Measurements from ENCODE around the gene MORF4L1. TPM values are rescaled to one million over a fixed set of nuclear protein-coding genes. Genes with fewer than 3 reads are reported as not detected.
A peak's percentile ranks its signal among the peaks of the same experiment; 100 is the strongest.

The MORF4L1 gene
- polyA plus RNA-seq: 1,505 and 1,595 TPM in 2 replicates
- polyA minus RNA-seq: 1,060 and 1,223 TPM in 2 replicates

DNA sequence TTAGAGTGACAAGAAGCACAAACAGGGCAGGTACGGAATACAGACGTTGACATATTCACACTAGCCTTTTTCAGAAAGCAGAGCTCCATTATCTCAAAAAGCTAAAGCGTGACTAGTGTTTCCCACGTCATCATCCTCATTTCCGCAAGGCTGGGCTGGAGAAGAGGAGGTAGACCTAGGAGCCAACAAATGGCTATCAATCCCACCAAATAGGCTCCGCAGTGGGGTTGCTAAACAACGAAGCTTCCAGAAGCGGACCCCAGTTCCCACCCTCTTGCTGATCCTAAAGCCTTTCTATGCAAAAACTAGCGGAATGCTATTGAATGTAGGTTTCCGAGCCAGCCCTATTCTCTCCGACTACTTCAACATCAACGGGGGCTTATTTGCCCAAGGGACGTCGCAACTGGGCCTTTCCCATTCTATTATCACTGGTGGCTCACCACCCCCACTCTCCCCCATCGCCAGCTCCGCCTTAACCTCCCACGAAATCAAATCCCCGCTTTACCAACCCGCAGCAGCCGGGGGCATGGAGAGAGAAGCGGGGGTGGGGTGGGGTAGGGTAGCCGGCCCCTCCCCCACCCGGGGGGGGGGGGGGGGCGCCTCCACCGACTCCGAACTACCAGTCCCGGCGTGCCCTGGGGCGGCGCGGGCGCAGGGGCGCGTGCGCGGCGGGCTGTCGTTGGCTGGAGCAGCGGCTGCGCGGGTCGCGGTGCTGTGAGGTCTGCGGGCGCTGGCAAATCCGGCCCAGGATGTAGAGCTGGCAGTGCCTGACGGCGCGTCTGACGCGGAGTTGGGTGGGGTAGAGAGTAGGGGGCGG is at the start of gene MORF4L1:
Gene MORF4L1, plus strand, starts transcription at position 736 of the 817 bp plus-strand sequence. CDS start 128 bp downstream, outside the sequence.
- Histone ChIP-seq H3F3A (ENCODE audit: insufficient read depth, low read length, poor library complexity, severe bottlenecking) (no peaks in the 10 kb centered on the region), H3K27me3 (ENCODE audit: insufficient read depth, low read depth, low read length) (no peaks in the 10 kb centered on the region), H3K27ac (ENCODE audit: low read length) (peak within 1 kb of the TSS; percentile 100), H4K20me1 (ENCODE audit: insufficient read depth) (peaks cover 24% of the 10 kb centered on the region), H3K4me2 (ENCODE audit: low read length) (peak within 1 kb of the TSS; percentile 86), H3K9me3 (ENCODE audit: low read length) (no peaks in the 10 kb centered on the region), H3K9me2 (ENCODE audit: insufficient read depth, low read length) (no peaks in the 10 kb centered on the region), H3K79me2 (replicated peaks; ENCODE audit: insufficient read depth, low read length) (peaks cover 38% of the 10 kb centered on the region), H2AFZ (ENCODE audit: low read depth, low read length) (peak within 1 kb of the TSS; percentile 88), H3K4me3 (ENCODE audit: low read length) (peak within 1 kb of the TSS; percentile 69), H3K36me3 (ENCODE audit: insufficient read depth, low read length) (no peaks in the 10 kb centered on the region), H3K9ac (ENCODE audit: low read length) (peak within 1 kb of the TSS; percentile 100)
- TF ChIP-seq REST (IDR thresholded peaks at IDR 0.05; ENCODE audit: borderline replicate concordance) (peak; percentile 86), CTCF (IDR thresholded peaks at IDR 0.05; ENCODE audit: poor library complexity, severe bottlenecking) (no peak), EZH2 (IDR thresholded peaks at IDR 0.05; ENCODE audit: borderline replicate concordance, insufficient read depth, low read length, poor library complexity, severe bottlenecking) (no peak), SMC3 (conservative IDR thresholded peaks at IDR 0.05; ENCODE audit: poor library complexity) (no peak), MXI1 (conservative IDR thresholded peaks at IDR 0.05; ENCODE audit: poor library complexity, severe bottlenecking) (no peak), TAF1 (IDR thresholded peaks at IDR 0.05; ENCODE audit: low read depth) (peak; percentile 52), RAD21 (conservative IDR thresholded peaks at IDR 0.05) (no peak), POLR2AphosphoS5 (IDR thresholded peaks at IDR 0.05) (no peak), EP300 (conservative IDR thresholded peaks at IDR 0.05; ENCODE audit: poor library complexity, severe bottlenecking) (peak; percentile 3)

DNA sequence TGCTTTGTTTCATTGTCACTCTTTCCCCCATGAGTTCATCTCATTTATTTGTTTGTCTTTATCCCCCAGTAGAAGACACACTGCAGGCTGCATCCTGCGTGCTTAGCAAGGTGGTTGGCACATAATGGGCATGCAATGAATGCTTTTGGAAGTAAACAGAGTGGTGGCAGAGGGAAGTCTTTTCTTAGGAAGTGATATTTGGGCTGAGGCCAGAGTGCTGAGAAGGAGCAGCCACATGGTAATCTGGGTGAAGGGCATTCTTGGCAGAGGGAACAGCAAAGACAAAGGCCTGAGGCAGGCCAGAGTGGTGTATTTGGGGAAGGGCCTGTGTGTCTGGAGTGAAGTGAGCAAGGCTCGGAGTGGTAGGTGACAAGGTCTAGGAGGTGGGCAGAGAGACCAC is 43.8 kb upstream of the MORF4L1 start:
- no peak overlapping the region for H3K9ac ChIP-seq (ENCODE audit: low read length)
- no peak overlapping the region for H3K27ac ChIP-seq (ENCODE audit: low read length)
- no peaks in the 10 kb centered on the region for H3K36me3 ChIP-seq (ENCODE audit: insufficient read depth, low read length)
- no peaks in the 10 kb centered on the region for H3K9me3 ChIP-seq (ENCODE audit: low read length)
- no peak overlapping the region for H3K4me2 ChIP-seq (ENCODE audit: low read length)
- H3K79me2 ChIP-seq (replicated peaks; ENCODE audit: insufficient read depth, low read length): no peaks in the 10 kb centered on the region
- H3K4me3 ChIP-seq (ENCODE audit: low read length): no peak overlapping the region
- no peaks in the 10 kb centered on the region for H3K9me2 ChIP-seq (ENCODE audit: insufficient read depth, low read length)
- H4K20me1 ChIP-seq (ENCODE audit: insufficient read depth): no peaks in the 10 kb centered on the region
- no peaks in the 10 kb centered on the region for H3F3A ChIP-seq (ENCODE audit: insufficient read depth, low read length, poor library complexity, severe bottlenecking)
- TF ChIP-seq POLR2AphosphoS5 (IDR thresholded peaks at IDR 0.05) (no peak), SMC3 (conservative IDR thresholded peaks at IDR 0.05; ENCODE audit: poor library complexity) (no peak), CTCF (IDR thresholded peaks at IDR 0.05; ENCODE audit: poor library complexity, severe bottlenecking) (no peak), RAD21 (conservative IDR thresholded peaks at IDR 0.05) (no peak), TAF1 (IDR thresholded peaks at IDR 0.05; ENCODE audit: low read depth) (no peak), REST (IDR thresholded peaks at IDR 0.05; ENCODE audit: borderline replicate concordance) (no peak), EZH2 (IDR thresholded peaks at IDR 0.05; ENCODE audit: borderline replicate concordance, insufficient read depth, low read length, poor library complexity, severe bottlenecking) (no peak), EP300 (conservative IDR thresholded peaks at IDR 0.05; ENCODE audit: poor library complexity, severe bottlenecking) (no peak), MXI1 (conservative IDR thresholded peaks at IDR 0.05; ENCODE audit: poor library complexity, severe bottlenecking) (no peak)
- no peak overlapping the region for H2AFZ ChIP-seq (ENCODE audit: low read depth, low read length)
- H3K27me3 ChIP-seq (ENCODE audit: insufficient read depth, low read depth, low read length): no peaks in the 10 kb centered on the region
